SK-N-SH treated with all-trans-retinoic acid at 6 μM for 48 hours (cell line): Measurements from ENCODE around the gene LAMTOR2.

Experiments
- ATAC-seq: fragments of 200-7000 bp; cut with Tn5 transposase; 3 replicates; pipeline ENCODE4 v1.9.1; 2020; ENCODE audit warnings: mild to moderate bottlenecking, moderate library complexity
- ARNTL ChIP-seq: fragments of 450-650 bp; formaldehyde crosslinking; IDR thresholded peaks from 2 replicates; pipeline ENCODE4 v1.5.0; 2020; ENCODE audit warnings: low read depth, mild to moderate bottlenecking, moderate library complexity, borderline replicate concordance
- CREB5 ChIP-seq: fragments of 250-450 bp; sonication (Bioruptor Pico); IDR thresholded peaks from 2 replicates; pipeline ENCODE4 v1.5.1; 2020; ENCODE audit warnings: low read depth, mild to moderate bottlenecking, moderate library complexity
- CSDC2 ChIP-seq: fragments of 250-450 bp; sonication (Bioruptor Pico); IDR thresholded peaks from 2 replicates; pipeline ENCODE4 v1.5.0; 2020; ENCODE audit warnings: mild to moderate bottlenecking, moderate library complexity
- ESRRG ChIP-seq: fragments of 250-450 bp; sonication (Bioruptor Pico); IDR thresholded peaks from 2 replicates; pipeline ENCODE4 v1.6.1; 2021; ENCODE audit warnings: mild to moderate bottlenecking
- GLIS3 ChIP-seq: fragments of 250-450 bp; sonication (Bioruptor Pico); IDR thresholded peaks from 2 replicates; pipeline ENCODE4 v1.5.0; 2020; ENCODE audit warnings: mild to moderate bottlenecking, moderate library complexity
- ISL1 ChIP-seq: fragments of 250-450 bp; sonication (Bioruptor Pico); IDR thresholded peaks from 2 replicates; pipeline ENCODE4 v2.1.2; 2022; ENCODE audit warnings: mild to moderate bottlenecking, moderate library complexity
- PATZ1 ChIP-seq: fragments of 250-450 bp; sonication (Bioruptor Pico); IDR thresholded peaks from 2 replicates; pipeline ENCODE4 v1.8.0; 2020; ENCODE audit warnings: mild to moderate bottlenecking, moderate library complexity, borderline replicate concordance
- RARB ChIP-seq: fragments of 250-450 bp; sonication (Bioruptor Pico); IDR thresholded peaks from 2 replicates; pipeline ENCODE4 v1.8.0; 2021; ENCODE audit warnings: mild to moderate bottlenecking, moderate library complexity
- SNAI2 ChIP-seq: fragments of 250-450 bp; sonication (Bioruptor Pico); IDR thresholded peaks from 2 replicates; pipeline ENCODE4 v1.5.0; 2020; ENCODE audit warnings: mild to moderate bottlenecking, moderate library complexity
- TCF4 ChIP-seq: fragments of 250-450 bp; sonication (Bioruptor Pico); IDR thresholded peaks from 2 replicates; pipeline ENCODE4 v1.8.0; 2021; ENCODE audit warnings: mild to moderate bottlenecking, moderate library complexity, borderline replicate concordance
- TOX ChIP-seq: fragments of 250-450 bp; sonication (Bioruptor Pico); IDR thresholded peaks from 2 replicates; pipeline ENCODE4 v1.8.0; 2021; ENCODE audit warnings: mild to moderate bottlenecking, moderate library complexity, borderline replicate concordance
- TSHZ2 ChIP-seq: fragments of 250-450 bp; sonication (Bioruptor Pico); IDR thresholded peaks from 2 replicates; pipeline ENCODE4 v1.5.0; 2020; ENCODE audit warnings: mild to moderate bottlenecking, moderate library complexity
- ZFP30 ChIP-seq: fragments of 450-650 bp; formaldehyde crosslinking; IDR thresholded peaks from 2 replicates; pipeline ENCODE4 v1.5.0; 2022; ENCODE audit warnings: mild to moderate bottlenecking, moderate library complexity
- ZNF565 ChIP-seq: fragments of 450-650 bp; formaldehyde crosslinking; conservative IDR thresholded peaks from 2 replicates; pipeline ENCODE4 v1.5.0; 2020; ENCODE audit warnings: low read depth, mild to moderate bottlenecking, moderate library complexity
- ZNF70 ChIP-seq: fragments of 450-650 bp; formaldehyde crosslinking; IDR thresholded peaks from 2 replicates; pipeline ENCODE4 v1.5.0; 2020; ENCODE audit warnings: mild to moderate bottlenecking, moderate library complexity
- TF ChIP-seq, protein P1 (sequence below): fragments of 250-450 bp; sonication (Bioruptor Pico); IDR thresholded peaks from 2 replicates; pipeline ENCODE4 v1.8.0; 2021; ENCODE audit warnings: low read depth, mild to moderate bottlenecking, moderate library complexity, borderline replicate concordance
- TF ChIP-seq, protein P2 (sequence below): fragments of 250-450 bp; sonication (Bioruptor Pico); IDR thresholded peaks from 2 replicates; pipeline ENCODE4 v1.5.1; 2021; ENCODE audit warnings: mild to moderate bottlenecking, moderate library complexity

LAMTOR2 gene

GRCh38 chr1:156073740-156074139 is 19.2 kb downstream of the LAMTOR2 start:
- TF ChIP-seq SNAI2 (no peak), ISL1 (CRISPR knock-in tag) (no peak), ZNF70 (CRISPR knock-in tag) (no peak), PATZ1 (CRISPR knock-in tag) (no peak), ESRRG (CRISPR knock-in tag) (no peak), CREB5 (CRISPR knock-in tag) (no peak)
- TF ChIP-seq, protein P1, sequence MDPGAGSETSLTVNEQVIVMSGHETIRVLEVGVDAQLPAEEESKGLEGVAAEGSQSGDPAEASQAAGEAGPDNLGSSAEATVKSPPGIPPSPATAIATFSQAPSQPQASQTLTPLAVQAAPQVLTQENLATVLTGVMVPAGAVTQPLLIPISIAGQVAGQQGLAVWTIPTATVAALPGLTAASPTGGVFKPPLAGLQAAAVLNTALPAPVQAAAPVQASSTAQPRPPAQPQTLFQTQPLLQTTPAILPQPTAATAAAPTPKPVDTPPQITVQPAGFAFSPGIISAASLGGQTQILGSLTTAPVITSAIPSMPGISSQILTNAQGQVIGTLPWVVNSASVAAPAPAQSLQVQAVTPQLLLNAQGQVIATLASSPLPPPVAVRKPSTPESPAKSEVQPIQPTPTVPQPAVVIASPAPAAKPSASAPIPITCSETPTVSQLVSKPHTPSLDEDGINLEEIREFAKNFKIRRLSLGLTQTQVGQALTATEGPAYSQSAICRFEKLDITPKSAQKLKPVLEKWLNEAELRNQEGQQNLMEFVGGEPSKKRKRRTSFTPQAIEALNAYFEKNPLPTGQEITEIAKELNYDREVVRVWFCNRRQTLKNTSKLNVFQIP: no peak
- TF ChIP-seq, all 23 proteins: peak for 0
- ATAC-seq: no peak

GRCh38 chr1:156074661-156075060 is 20.1 kb downstream of the LAMTOR2 start:
- no peak for ATAC-seq
- no peak for TF ChIP-seq CREB5 (CRISPR knock-in tag)
- no peak for TF ChIP-seq TCF4 (CRISPR knock-in tag)
- no peak for TF ChIP-seq ARNTL (CRISPR knock-in tag)
- TF ChIP-seq GLIS3 (CRISPR knock-in tag): no peak
- TF ChIP-seq ESRRG (CRISPR knock-in tag): no peak
- no peak for TF ChIP-seq ZNF565 (CRISPR knock-in tag)
- no peak for TF ChIP-seq CSDC2
- TF ChIP-seq TOX: no peak
- no peak for TF ChIP-seq ZFP30 (CRISPR knock-in tag)
- no peak for TF ChIP-seq PATZ1 (CRISPR knock-in tag)
- TF ChIP-seq, all 23 proteins: peak for 0

DNA sequence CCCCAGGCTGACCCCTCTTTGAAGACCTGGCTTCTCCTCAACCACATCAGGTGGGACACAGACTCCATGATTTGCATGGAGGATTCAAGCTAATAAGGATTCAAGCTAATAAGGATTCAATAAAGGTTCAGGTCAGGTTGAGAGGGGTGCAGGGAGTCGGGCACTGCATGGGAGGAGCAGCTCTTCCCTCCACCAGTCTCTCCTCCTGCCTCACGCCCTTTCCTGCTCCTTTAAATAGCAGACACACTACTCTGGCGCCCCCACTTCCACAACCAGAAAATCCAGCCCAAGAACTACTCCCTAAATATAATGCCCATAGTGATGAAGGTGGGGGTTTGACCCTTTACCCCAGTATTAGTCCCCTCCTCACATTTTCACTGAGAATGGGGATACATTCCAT is 20.6 kb downstream of the LAMTOR2 start:
- TF ChIP-seq, protein P2, sequence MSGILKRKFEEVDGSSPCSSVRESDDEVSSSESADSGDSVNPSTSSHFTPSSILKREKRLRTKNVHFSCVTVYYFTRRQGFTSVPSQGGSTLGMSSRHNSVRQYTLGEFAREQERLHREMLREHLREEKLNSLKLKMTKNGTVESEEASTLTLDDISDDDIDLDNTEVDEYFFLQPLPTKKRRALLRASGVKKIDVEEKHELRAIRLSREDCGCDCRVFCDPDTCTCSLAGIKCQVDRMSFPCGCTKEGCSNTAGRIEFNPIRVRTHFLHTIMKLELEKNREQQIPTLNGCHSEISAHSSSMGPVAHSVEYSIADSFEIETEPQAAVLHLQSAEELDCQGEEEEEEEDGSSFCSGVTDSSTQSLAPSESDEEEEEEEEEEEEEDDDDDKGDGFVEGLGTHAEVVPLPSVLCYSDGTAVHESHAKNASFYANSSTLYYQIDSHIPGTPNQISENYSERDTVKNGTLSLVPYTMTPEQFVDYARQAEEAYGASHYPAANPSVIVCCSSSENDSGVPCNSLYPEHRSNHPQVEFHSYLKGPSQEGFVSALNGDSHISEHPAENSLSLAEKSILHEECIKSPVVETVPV (CRISPR knock-in tag): no peak

DNA sequence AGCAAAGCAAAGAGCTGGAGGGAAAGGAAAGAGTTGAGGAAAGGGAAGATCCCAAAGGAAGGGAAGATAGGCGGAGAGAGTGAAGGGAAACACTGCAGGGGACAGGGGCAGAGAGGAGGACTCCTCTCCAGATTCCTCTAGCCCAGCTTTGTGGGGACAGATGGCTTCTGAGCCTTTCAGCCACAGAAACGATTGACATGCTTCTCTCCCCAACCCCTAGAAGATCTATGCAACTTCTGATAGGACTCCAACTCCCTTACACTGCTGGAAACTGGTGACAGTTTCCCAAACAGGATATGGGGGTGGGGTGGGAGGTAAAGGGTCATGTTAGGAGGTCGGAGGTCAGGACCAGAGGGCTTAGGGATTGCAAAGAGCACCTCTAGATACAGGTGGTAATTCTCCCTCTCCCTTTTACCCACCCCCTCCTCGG is 21.2 kb downstream of the LAMTOR2 start:
- ATAC-seq: no peak
- TF ChIP-seq CREB5 (CRISPR knock-in tag) (no peak), RARB (CRISPR knock-in tag) (no peak), GLIS3 (CRISPR knock-in tag) (no peak), ZFP30 (CRISPR knock-in tag) (no peak), TSHZ2 (no peak), PATZ1 (CRISPR knock-in tag) (no peak), ZNF70 (CRISPR knock-in tag) (no peak)
- TF ChIP-seq, protein P2 (CRISPR knock-in tag): no peak

More for the DNA sequence above, 20.6 kb downstream of the LAMTOR2 start:
- ATAC-seq: no peak
